Measurements from ENCODE around the gene KIAA1614. TPM values are rescaled to one million over a fixed set of nuclear protein-coding genes. Genes with fewer than 3 reads are reported as not detected.

KIAA1614 gene
- 10 to 100 TPM in 1 of 2 donors, 1 to 10 TPM in 1; 9.8 to 13.8 TPM for total RNA-seq

GRCh38 chr1:180912801-180913565, at the start of gene KIAA1614:
TSS of gene KIAA1614 (plus strand) at chr1:180912897. CDS start at chr1:180913244, 347 bp downstream.
- H3K4me1 ChIP-seq (ENCODE audit: control insufficient read depth in 1 of 2, low read depth in 2 of 2), result peaks cover 0 to 40% of the 10 kb centered on the region in 2 donors
- DNase-seq (ENCODE audit: low spot score) (no peak), ATAC-seq (ENCODE audit: insufficient number of reproducible peaks, low FRiP score, low read depth) (peak; percentile 48)
- peaks cover 19% of the 10 kb centered on the region for H3K36me3 ChIP-seq
- peak within 1 kb of the TSS; percentile 84 to 91 for H3K27ac ChIP-seq
- H3K27me3 ChIP-seq (replicated peaks; ENCODE audit: insufficient read depth), result no peaks in the 10 kb centered on the region
- peak within 1 kb of the TSS; percentile 86 for H3K4me3 ChIP-seq
- no peak for TF ChIP-seq CTCF (IDR thresholded peaks at IDR 0.05)
- no peaks in the 10 kb centered on the region for H3K9me3 ChIP-seq

GRCh38 chr1:180863158-180863775, 49.4 kb upstream of the KIAA1614 start:
- no peaks in the 10 kb centered on the region for H3K27me3 ChIP-seq (replicated peaks; ENCODE audit: insufficient read depth)
- no peak for DNase-seq (ENCODE audit: low spot score)
- H3K4me3 ChIP-seq, result no peak overlapping the region
- peaks cover 0 to 8% of the 10 kb centered on the region in 2 donors for H3K4me1 ChIP-seq (ENCODE audit: control insufficient read depth in 1 of 2, low read depth in 2 of 2)
- no peaks in the 10 kb centered on the region for H3K9me3 ChIP-seq
- TF ChIP-seq CTCF (IDR thresholded peaks at IDR 0.05), result peak; percentile 70
- peaks cover 4% of the 10 kb centered on the region for H3K36me3 ChIP-seq
- no peak overlapping the region for H3K27ac ChIP-seq
- peak; percentile 73 for ATAC-seq (ENCODE audit: insufficient number of reproducible peaks, low FRiP score, low read depth)

GRCh38 chr1:180881806-180882509, 30.7 kb upstream of the KIAA1614 start:
- no peaks in the 10 kb centered on the region for H3K9me3 ChIP-seq
- DNase-seq (ENCODE audit: low spot score) (no peak), ATAC-seq (ENCODE audit: insufficient number of reproducible peaks, low FRiP score, low read depth) (no peak)
- no peaks in the 10 kb centered on the region for H3K27me3 ChIP-seq (replicated peaks; ENCODE audit: insufficient read depth)
- H3K27ac ChIP-seq, result no peak overlapping the region
- no peak overlapping the region for H3K4me3 ChIP-seq
- no peak for TF ChIP-seq CTCF (IDR thresholded peaks at IDR 0.05)
- no peaks in the 10 kb centered on the region for H3K4me1 ChIP-seq (ENCODE audit: control insufficient read depth in 1 of 2, low read depth in 2 of 2)
- peaks cover 3% of the 10 kb centered on the region for H3K36me3 ChIP-seq

- H3K9me3 ChIP-seq, result no peaks in the 10 kb centered on the region
- peaks cover 3% of the 10 kb centered on the region for H3K36me3 ChIP-seq
- no peak for TF ChIP-seq CTCF (IDR thresholded peaks at IDR 0.05)
- no peaks in the 10 kb centered on the region for H3K27me3 ChIP-seq (replicated peaks; ENCODE audit: insufficient read depth)
- DNase-seq (ENCODE audit: low spot score), result no peak
- no peak for ATAC-seq (ENCODE audit: insufficient number of reproducible peaks, low FRiP score, low read depth)
- no peak overlapping the region for H3K27ac ChIP-seq
- no peaks in the 10 kb centered on the region for H3K4me1 ChIP-seq (ENCODE audit: control insufficient read depth in 1 of 2, low read depth in 2 of 2)
- no peak overlapping the region for H3K4me3 ChIP-seq
These were observed 28.0 kb upstream of the KIAA1614 start for GRCh38 chr1:180884588-180885300.

All from thoracic aorta (tissue), 2 donors.